GDM1 (cell line): ENCODE data around the gene OSBPL7.

ENCODE experiments used
- DNase-seq: peaks from one replicate; lab custom pipeline; 2025; lab: John Stamatoyannopoulos, UW

OSBPL7 gene, protein sequence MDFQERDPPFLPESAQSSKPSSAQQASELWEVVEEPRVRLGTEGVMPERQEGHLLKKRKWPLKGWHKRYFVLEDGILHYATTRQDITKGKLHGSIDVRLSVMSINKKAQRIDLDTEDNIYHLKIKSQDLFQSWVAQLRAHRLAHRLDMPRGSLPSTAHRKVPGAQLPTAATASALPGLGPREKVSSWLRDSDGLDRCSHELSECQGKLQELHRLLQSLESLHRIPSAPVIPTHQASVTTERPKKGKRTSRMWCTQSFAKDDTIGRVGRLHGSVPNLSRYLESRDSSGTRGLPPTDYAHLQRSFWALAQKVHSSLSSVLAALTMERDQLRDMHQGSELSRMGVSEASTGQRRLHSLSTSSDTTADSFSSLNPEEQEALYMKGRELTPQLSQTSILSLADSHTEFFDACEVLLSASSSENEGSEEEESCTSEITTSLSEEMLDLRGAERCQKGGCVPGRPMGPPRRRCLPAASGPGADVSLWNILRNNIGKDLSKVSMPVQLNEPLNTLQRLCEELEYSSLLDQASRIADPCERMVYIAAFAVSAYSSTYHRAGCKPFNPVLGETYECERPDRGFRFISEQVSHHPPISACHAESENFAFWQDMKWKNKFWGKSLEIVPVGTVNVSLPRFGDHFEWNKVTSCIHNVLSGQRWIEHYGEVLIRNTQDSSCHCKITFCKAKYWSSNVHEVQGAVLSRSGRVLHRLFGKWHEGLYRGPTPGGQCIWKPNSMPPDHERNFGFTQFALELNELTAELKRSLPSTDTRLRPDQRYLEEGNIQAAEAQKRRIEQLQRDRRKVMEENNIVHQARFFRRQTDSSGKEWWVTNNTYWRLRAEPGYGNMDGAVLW

DNA sequence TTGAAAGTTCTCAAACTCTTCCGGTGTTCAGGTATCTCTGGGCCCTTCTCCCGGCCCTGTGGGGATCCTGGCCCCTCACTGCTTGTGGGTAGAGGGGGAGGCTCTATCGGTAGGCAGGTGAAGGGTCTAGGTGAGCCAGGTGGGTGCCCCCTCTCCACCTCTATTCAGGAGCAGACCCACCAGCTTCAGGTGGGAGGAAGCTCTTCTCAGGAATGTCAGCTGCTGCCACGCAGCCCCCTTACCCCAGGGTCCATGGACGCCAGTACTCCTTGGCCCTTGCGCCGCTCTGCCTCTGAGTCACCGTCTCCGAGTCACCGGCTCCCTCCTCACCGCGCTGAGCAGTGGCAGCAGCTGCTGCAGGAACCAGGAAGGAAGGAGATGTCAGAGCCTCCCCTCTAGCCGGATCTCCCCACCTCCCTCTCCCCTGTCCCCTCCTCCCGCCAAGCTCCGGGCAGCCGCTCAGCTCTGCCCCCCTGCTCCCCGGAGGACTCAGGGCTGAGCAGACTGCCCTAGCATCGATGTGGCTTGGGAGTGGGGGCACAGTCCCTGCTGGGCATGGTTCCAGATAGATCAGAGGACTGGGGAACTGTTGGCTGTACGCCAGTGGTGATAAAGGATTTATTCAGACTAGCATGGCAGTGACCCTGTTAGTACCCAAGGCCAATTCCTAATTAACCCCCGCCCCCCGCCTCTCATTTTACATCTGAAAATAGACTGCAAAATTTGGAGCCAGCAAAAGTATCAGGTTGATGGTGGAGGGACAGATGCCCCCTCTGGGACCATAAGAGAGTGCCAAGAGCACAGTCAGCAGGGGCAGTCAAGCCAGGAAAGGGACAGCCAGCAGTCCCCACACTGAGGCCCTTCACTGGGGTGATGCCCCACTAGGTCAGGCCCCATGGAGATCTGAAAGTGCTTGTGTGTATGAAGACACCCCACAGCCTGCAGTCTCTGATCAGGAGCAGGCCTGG is at the start of gene OSBPL7:
Gene OSBPL7, minus strand, starts transcription at position 371 of the 968 bp plus-strand sequence. CDS start 1,516 bp downstream, outside the sequence.
- DNase-seq: peak; percentile 80

DNA sequence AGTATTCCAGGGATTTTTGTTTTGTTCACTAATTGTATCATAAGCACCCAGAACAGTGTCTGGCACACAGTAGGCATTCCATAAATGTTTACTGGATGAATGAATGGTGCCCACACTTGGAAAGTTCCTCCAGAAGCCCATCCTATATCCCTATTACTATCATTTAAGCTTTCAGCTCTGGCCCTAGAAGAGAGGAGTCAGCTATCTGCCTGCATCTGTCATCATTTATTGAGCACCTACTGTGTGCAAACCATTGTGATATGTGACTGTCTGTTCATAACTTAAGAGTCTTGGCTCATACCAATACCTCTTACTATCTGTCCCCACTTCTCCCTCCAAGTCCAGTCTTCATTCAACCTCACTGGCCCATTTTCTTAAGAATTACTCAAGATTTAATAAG is 49.5 kb upstream of the OSBPL7 start:
- DNase-seq: no peak

DNA sequence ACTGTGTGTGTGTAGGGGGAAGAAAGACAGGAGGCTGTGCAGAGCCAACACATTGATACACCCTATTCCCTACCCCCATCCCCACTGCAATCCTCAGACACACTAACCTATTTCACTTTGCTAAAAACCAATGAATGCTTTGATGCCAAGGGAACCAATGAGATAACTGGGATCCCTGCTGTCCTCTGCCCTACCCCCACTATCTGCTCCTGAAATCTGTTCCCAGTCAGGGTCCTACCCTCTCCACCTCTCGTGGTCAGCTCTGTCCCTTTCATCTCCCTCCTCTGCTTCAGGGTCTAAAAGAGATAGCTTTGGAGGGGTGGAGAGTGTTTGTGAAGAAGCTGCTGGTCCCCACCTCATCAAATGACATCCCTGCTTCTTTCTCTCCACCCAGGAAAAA is 48.5 kb upstream of the OSBPL7 start:
- no peak for DNase-seq

DNA sequence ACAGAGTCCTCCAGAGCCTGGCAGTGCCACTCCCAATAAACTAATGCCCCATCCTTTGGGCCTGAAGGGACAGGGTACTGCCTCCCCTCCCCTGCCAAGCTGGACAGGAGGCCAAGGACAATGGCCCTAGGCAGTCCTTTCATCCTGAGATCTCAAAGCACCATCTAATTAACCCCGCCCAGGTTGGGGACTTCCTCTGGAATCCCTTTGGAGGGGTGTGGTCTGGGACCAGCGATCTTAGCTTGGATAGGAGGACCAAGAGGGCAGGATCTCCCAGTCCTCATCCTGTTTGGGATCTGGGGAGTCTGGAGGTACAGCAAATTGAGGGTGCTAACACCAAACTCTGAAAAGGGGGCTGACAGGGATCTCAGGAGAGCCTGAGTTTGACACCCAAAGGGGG is 47.5 kb upstream of the OSBPL7 start:
- DNase-seq: no peak

GRCh38 chr17:47867813-47868533 is 46.4 kb upstream of the OSBPL7 start:
- no peak for DNase-seq

- no peak for DNase-seq
These were observed 45.3 kb upstream of the OSBPL7 start for GRCh38 chr17:47866941-47867340.

DNA sequence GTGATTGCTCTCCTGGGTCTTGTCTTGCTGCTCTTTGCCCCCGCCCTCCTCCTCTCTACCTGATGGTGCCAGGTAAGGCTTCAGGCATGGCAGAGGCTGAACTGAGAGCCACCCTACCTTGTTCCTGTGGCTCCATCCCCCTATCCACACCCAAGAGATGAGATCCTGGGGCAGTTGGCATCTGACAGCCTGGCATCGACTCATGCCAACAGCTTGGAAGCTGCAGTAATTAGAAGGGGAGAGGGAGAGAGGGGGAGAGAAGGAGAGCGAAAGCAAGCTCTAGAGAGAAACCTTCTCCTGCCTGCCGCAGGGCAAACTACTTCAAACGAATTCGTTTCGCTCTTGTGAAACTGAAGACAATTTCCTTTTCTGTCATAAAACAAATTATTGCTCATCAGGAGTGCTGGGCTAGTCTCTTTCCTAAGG is 43.2 kb upstream of the OSBPL7 start:
- DNase-seq: no peak

GRCh38 chr17:47862621-47863440 is 41.2 kb upstream of the OSBPL7 start:
- DNase-seq: no peak

DNA sequence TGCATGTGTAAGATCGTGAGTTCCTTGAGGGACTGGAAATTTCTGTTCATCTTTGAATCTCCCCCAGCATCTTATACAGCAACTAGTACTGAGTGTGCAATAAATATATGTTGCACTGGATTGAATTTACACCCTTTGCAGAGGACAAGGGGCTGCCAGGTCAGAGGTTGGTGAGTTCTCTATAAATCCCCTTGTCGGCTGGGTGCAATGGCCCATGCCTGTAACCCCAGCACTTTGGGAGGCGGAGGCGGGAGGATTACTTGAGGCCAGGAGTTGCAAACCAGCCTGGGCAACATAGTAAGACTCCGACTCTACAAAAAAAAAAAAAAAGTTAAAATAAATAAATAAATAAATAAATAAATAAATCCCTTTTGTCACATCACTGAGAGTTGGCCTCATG is 38.8 kb upstream of the OSBPL7 start:
- DNase-seq: no peak

DNA sequence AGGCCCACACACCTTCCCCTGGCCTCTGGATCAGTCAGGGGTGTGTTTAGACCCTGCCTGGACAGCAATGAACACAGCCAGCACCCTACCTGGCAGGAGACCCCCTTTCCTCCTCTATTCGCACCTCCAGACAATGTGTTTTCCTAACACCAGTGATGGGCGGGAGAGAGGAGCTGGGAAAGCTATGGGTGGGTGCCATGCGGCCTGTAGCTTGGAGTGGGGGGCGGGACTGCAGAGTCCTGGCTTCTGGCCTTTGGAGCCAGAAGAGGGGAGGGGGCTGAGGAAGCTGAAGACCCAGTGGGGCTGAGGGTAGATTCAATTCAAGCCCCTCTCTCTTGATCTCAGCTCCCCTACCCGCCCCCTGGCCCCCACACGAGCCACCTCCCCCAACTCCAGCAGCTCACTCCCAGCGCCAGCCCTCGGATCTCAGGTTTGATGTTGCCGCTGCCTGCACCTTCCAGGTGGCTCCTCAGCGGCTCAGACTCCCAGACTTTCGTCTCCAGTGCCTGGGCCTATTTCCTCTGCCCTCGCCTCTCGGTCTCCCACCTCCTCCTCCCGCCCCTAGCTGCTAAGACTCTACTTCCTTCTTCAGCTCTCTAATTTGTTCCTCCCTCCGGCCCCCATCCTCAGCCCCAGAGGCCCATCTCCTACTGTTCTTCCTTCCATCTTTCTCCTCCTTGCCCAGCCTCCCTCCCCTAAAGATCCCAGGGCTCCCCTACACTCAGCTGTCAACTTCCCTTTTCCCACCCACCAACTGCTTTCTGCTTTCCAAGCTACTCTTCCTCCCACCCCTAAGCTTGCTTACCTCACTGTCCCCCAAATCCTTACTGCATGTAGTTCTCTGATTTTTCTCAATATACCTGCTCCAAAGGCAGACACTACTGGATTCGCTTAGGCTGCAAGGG is 36.2 kb upstream of the OSBPL7 start:
- peak; percentile 45 for DNase-seq

DNA sequence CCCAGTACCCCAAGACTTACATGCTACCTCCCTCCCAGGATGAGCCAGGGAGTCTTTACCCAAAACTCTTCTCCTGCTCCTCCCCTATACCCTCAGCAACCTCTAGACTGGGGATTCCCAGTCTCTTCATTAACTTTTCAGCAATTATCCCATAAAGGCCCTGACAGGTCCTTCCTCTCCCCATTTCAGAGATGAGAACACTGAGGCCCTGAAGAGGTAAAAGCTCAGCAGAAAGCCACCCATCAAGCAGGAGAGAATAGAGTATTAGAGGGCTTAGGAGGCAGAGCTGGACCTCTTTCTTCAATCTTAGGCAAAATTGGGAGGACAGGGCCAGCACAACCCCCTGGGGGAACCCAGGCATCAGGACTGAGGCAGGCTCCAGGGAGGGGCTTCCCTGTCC is 35.2 kb upstream of the OSBPL7 start:
- no peak for DNase-seq

DNA sequence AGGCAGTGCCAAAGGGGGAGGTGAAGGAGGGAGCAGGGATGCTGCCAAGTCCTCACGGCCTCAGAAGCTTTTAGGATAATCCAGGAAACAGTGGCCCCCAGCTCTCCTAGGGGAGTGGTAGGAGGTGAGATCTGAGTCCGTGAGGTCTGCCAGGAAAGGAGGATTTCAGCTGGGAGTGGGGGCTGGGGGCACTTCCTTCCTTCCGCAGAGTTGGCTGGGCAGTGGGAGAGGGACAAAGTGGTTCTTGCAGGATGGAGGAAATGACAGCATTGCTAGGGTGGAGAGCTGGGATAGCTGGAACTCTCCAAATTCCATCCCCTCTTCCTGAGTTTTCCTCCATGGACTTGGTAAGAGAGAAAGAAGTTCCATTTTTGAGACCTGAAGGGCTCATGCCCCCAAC is 34.1 kb upstream of the OSBPL7 start:
- no peak for DNase-seq

GRCh38 chr17:47853616-47854015 is 32.0 kb upstream of the OSBPL7 start:
- DNase-seq: no peak

GRCh38 chr17:47852113-47852949 is 30.7 kb upstream of the OSBPL7 start:
- DNase-seq: no peak

DNA sequence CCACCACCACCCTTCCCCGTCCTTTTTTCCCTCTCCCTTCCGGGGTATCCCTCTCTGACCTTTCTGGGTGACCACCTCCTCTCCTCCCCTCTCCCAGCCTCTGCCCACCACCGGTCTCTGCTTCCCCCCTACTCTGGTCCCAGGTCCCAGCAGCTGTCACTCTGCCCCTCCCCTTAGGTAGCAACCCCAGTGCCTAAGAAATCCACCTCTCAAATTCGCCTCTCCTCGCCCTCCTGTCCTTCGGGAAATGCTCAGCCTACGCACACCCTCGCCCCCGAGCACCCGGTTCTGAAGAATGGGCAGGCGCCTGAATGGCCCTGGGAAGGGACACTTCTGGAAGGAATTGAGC is 30.1 kb upstream of the OSBPL7 start:
- no peak for DNase-seq

- DNase-seq: no peak
These were observed 29.3 kb upstream of the OSBPL7 start, which contains the start of gene SP6 for GRCh38 chr17:47850692-47851573. Gene SP6 (minus strand): TSS chr17:47851163. CDS start chr17:47848429, 2,734 bp downstream.

GRCh38 chr17:47850373-47850691 is 28.7 kb upstream of the OSBPL7 start:
- no peak for DNase-seq

- DNase-seq: no peak
These were observed 26.6 kb upstream of the OSBPL7 start for GRCh38 chr17:47848198-47848513.
